WTC11 (cell line): ENCODE results near the gene GTF2F1.

Experiments used
- ESRRA ChIP-seq: sonication (generic); formaldehyde crosslinking; IDR thresholded peaks from 2 replicates; pipeline ENCODE4 v1.8.1; 2022; ENCODE audit warnings: mild to moderate bottlenecking, missing genetic modification reagents, borderline replicate concordance
- TP53 ChIP-seq: sonication (generic); formaldehyde crosslinking; IDR thresholded peaks from 2 replicates; pipeline ENCODE4 v1.8.1; 2023; ENCODE audit warnings: mild to moderate bottlenecking, missing genetic modification reagents
- USF2 ChIP-seq: sonication (generic); formaldehyde crosslinking; IDR thresholded peaks from 2 replicates; pipeline ENCODE4 v1.8.1; 2023; ENCODE audit warnings: mild to moderate bottlenecking, missing genetic modification reagents, moderate library complexity
- ZNF121 ChIP-seq: sonication (generic); formaldehyde crosslinking; IDR thresholded peaks from 2 replicates; pipeline ENCODE4 v1.8.0; 2023; ENCODE audit warnings: missing genetic modification reagents
- TF ChIP-seq, protein P1 (sequence below): sonication (generic); formaldehyde crosslinking; IDR thresholded peaks from 2 replicates; pipeline ENCODE4 v1.8.0; 2022; ENCODE audit warnings: mild to moderate bottlenecking, missing genetic modification reagents
- TF ChIP-seq, protein P2 (sequence below): fragments of 200-600 bp; IDR thresholded peaks from 2 replicates; pipeline ENCODE4 v1.8.0; 2022; ENCODE audit warnings: antibody characterized with exemption

DNA sequence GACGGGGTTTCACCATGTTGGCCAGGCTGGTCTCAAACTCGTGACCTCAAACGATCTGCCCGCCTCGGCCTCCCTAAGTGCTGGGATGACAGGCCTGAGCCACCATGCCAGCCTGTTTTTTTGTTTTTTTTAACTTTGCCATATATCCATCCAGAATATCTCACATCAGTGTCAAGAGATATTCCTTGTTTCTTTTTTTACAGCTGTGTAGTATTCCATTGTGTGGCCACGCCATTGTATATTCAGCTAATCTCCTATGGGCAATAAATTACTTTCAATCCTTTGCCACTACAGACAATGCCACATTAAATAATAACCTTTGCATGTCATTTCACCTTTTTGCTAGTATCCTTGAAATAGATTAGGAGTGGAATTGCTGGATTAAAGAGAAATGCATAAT, 16.4 kb upstream of the GTF2F1 start:
- TF ChIP-seq, protein P1, sequence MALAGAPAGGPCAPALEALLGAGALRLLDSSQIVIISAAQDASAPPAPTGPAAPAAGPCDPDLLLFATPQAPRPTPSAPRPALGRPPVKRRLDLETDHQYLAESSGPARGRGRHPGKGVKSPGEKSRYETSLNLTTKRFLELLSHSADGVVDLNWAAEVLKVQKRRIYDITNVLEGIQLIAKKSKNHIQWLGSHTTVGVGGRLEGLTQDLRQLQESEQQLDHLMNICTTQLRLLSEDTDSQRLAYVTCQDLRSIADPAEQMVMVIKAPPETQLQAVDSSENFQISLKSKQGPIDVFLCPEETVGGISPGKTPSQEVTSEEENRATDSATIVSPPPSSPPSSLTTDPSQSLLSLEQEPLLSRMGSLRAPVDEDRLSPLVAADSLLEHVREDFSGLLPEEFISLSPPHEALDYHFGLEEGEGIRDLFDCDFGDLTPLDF (CRISPR knock-in tag) = no peak
- TF ChIP-seq TP53 (CRISPR knock-in tag) (no peak), ZNF121 (CRISPR knock-in tag) (no peak), ESRRA (no peak), USF2 (CRISPR knock-in tag) (no peak)
- TF ChIP-seq, protein P2, sequence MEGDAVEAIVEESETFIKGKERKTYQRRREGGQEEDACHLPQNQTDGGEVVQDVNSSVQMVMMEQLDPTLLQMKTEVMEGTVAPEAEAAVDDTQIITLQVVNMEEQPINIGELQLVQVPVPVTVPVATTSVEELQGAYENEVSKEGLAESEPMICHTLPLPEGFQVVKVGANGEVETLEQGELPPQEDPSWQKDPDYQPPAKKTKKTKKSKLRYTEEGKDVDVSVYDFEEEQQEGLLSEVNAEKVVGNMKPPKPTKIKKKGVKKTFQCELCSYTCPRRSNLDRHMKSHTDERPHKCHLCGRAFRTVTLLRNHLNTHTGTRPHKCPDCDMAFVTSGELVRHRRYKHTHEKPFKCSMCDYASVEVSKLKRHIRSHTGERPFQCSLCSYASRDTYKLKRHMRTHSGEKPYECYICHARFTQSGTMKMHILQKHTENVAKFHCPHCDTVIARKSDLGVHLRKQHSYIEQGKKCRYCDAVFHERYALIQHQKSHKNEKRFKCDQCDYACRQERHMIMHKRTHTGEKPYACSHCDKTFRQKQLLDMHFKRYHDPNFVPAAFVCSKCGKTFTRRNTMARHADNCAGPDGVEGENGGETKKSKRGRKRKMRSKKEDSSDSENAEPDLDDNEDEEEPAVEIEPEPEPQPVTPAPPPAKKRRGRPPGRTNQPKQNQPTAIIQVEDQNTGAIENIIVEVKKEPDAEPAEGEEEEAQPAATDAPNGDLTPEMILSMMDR = no peak
